Trophoblast cell (in vitro differentiated cells and primary cell): Measurements from ENCODE around the gene CFAP58.
A peak's percentile ranks its signal among the peaks of the same experiment; 100 is the strongest.

Experiments used
- DNase-seq, 2 donors: peaks; one replicate each; pipeline ENCODE4 v3.0.0-alpha.2; 2016
- H2AFZ ChIP-seq: 2 replicates; pipeline ENCODE4 v1.6.1; 2013; ENCODE audit warnings: low read length, moderate library complexity, mild to moderate bottlenecking; ENCODE audit not compliant: insufficient read depth, poor library complexity
- H2AK5ac ChIP-seq: 2 replicates; pipeline ENCODE4 v1.6.1; 2013; ENCODE audit warnings: mild to moderate bottlenecking, low read length
- H2BK120ac ChIP-seq: 2 replicates; pipeline ENCODE4 v1.6.1; 2013; ENCODE audit warnings: low read length, mild to moderate bottlenecking, moderate library complexity; ENCODE audit not compliant: insufficient read depth, poor library complexity
- H2BK12ac ChIP-seq: 2 replicates; pipeline ENCODE4 v1.6.1; 2013; ENCODE audit warnings: mild to moderate bottlenecking, low read length, moderate library complexity
- H2BK5ac ChIP-seq: 2 replicates; pipeline ENCODE4 v1.6.1; 2013; ENCODE audit warnings: low read length, low read depth, moderate library complexity, mild to moderate bottlenecking; ENCODE audit not compliant: poor library complexity
- H3K14ac ChIP-seq: 2 replicates; pipeline ENCODE4 v1.6.1; 2013; ENCODE audit warnings: mild to moderate bottlenecking, low read length
- H3K18ac ChIP-seq: 2 replicates; pipeline ENCODE4 v1.6.1; 2013; ENCODE audit warnings: mild to moderate bottlenecking, low read length
- H3K23ac ChIP-seq: 2 replicates; pipeline ENCODE4 v1.6.1; 2013; ENCODE audit warnings: low read length
- H3K27ac ChIP-seq: 2 replicates; pipeline ENCODE4 v1.5.1; 2013; ENCODE audit warnings: low read depth, mild to moderate bottlenecking, inconsistent platforms, low read length, moderate library complexity
- H3K27me3 ChIP-seq: 2 replicates; pipeline ENCODE4 v1.6.1; 2013; ENCODE audit warnings: inconsistent platforms, mild to moderate bottlenecking, low read length, moderate library complexity; ENCODE audit not compliant: insufficient read depth
- H3K36me3 ChIP-seq, 2 experiments: 1 replicate in 1 of 2; 2 replicates in 1 of 2; pipeline ENCODE4 v1.6.1; 2013; ENCODE audit warnings: low read length in 2 of 2, mild to moderate bottlenecking in 2 of 2, moderate library complexity in 1 of 2; ENCODE audit not compliant: insufficient read depth in 2 of 2, control insufficient read depth in 1 of 2
- H3K4ac ChIP-seq: 2 replicates; pipeline ENCODE4 v1.6.1; 2013; ENCODE audit warnings: low read depth, mild to moderate bottlenecking, low read length, moderate library complexity
- H3K4me1 ChIP-seq, 2 experiments: 1 replicate in 1 of 2; 2 replicates in 1 of 2; pipeline ENCODE4 v1.6.1; 2013; ENCODE audit warnings: low read length in 2 of 2, mild to moderate bottlenecking in 2 of 2, moderate library complexity in 1 of 2; ENCODE audit not compliant: insufficient read depth in 2 of 2, control insufficient read depth in 1 of 2
- H3K4me2 ChIP-seq: 2 replicates; pipeline ENCODE4 v1.6.1; 2013; ENCODE audit warnings: inconsistent platforms, mild to moderate bottlenecking, low read length, moderate library complexity
- H3K4me3 ChIP-seq: 2 replicates; pipeline ENCODE4 v1.5.1; 2013; ENCODE audit warnings: mild to moderate bottlenecking, low read depth, low read length, inconsistent platforms
- H3K79me1 ChIP-seq: one replicate; pipeline ENCODE4 v1.6.1; 2013; ENCODE audit warnings: low read length
- H3K79me2 ChIP-seq: 2 replicates; pipeline ENCODE4 v1.6.1; 2013; ENCODE audit warnings: low read length, mild to moderate bottlenecking; ENCODE audit not compliant: control insufficient read depth, insufficient read depth, poor library complexity
- H3K9ac ChIP-seq: 2 replicates; pipeline ENCODE4 v1.6.1; 2013; ENCODE audit warnings: mild to moderate bottlenecking, low read length
- H3K9me3 ChIP-seq: 2 replicates; pipeline ENCODE4 v1.6.1; 2013; ENCODE audit warnings: low read depth, mild to moderate bottlenecking, control low read depth, inconsistent platforms, low read length; ENCODE audit not compliant: insufficient read depth
- H4K12ac ChIP-seq: 2 replicates; pipeline ENCODE4 v1.6.1; 2013; ENCODE audit warnings: low read depth, mild to moderate bottlenecking, low read length, moderate library complexity
- H4K8ac ChIP-seq: 2 replicates; pipeline ENCODE4 v1.6.1; 2013; ENCODE audit warnings: low read depth, mild to moderate bottlenecking, low read length, moderate library complexity
- H4K91ac ChIP-seq: one replicate; pipeline ENCODE4 v1.6.1; 2013; ENCODE audit warnings: low read depth, mild to moderate bottlenecking, low read length, moderate library complexity
- WGBS: extraction: QIAGEN DNeasy Blood & Tissue Kit; methylation state at CpG from one replicate; pipeline ENCODE4 v1.1.7; 2013; ENCODE audit warnings: missing lambda C conversion rate; ENCODE audit not compliant: insufficient read length, insufficient coverage; ENCODE audit errors: extremely low coverage; 5-methylcytosine and 5-hydroxymethylcytosine counted together

The CFAP58 gene

GRCh38 chr10:104330168-104331110 lies 23.2 kb upstream of the CFAP58 start:
- Histone ChIP-seq H2BK5ac (peak overlapping the region; percentile 94), H2BK120ac (peak overlapping the region; percentile 99), H3K79me1 (peaks cover 44% of the 10 kb centered on the region), H3K36me3 (peaks cover 3 to 8% of the 10 kb centered on the region in 2 experiments), H2AK5ac (peak overlapping the region; percentile 54), H4K91ac (peak overlapping the region; percentile 98), H3K14ac (peak overlapping the region; percentile 90), H2BK12ac (peak overlapping the region; percentile 94), H3K18ac (peak overlapping the region; percentile 93), H3K4ac (peak overlapping the region; percentile 76), H3K27ac (peak overlapping the region; percentile 97), H3K4me1 (peaks cover 64 to 69% of the 10 kb centered on the region in 2 experiments), H3K4me3 (no peak overlapping the region), H3K4me2 (peak overlapping the region; percentile 55), H3K27me3 (no peaks in the 10 kb centered on the region), H3K79me2 (peaks cover 39% of the 10 kb centered on the region), H4K12ac (no peak overlapping the region), H3K9me3 (no peaks in the 10 kb centered on the region), H3K23ac (no peak overlapping the region), H4K8ac (peak overlapping the region; percentile 39), H3K9ac (no peak overlapping the region), H2AFZ (peak overlapping the region; percentile 31)
- no CpG with 5 or more reads among the region's 8 CpGs for WGBS
- peak; percentile 99 for DNase-seq

- no peaks in the 10 kb centered on the region for H3K27me3 ChIP-seq
- WGBS: no CpG with 5 or more reads among the region's 9 CpGs
- peaks cover 68 to 73% of the 10 kb centered on the region in 2 experiments for H3K4me1 ChIP-seq
- H4K12ac ChIP-seq: no peak overlapping the region
- DNase-seq: peak in 1 of 2 donors; percentile 63
- H2BK12ac ChIP-seq: peak overlapping the region; percentile 94
- peak overlapping the region; percentile 93 for H2BK120ac ChIP-seq
- peak overlapping the region; percentile 90 for H2BK5ac ChIP-seq
- no peak overlapping the region for H3K23ac ChIP-seq
- no peaks in the 10 kb centered on the region for H3K9me3 ChIP-seq
- H2AK5ac ChIP-seq: peak overlapping the region; percentile 75
- peaks cover 40% of the 10 kb centered on the region for H3K79me2 ChIP-seq
- peak overlapping the region; percentile 76 for H3K4ac ChIP-seq
- peak overlapping the region; percentile 68 for H4K8ac ChIP-seq
- no peak overlapping the region for H3K9ac ChIP-seq
- peaks cover 0 to 2% of the 10 kb centered on the region in 2 experiments for H3K36me3 ChIP-seq
- peak overlapping the region; percentile 95 for H3K27ac ChIP-seq
- no peak overlapping the region for H2AFZ ChIP-seq
- H4K91ac ChIP-seq: peak overlapping the region; percentile 87
- H3K14ac ChIP-seq: peak overlapping the region; percentile 90
- H3K18ac ChIP-seq: peak overlapping the region; percentile 93
- peak overlapping the region; percentile 41 for H3K4me2 ChIP-seq
- H3K4me3 ChIP-seq: no peak overlapping the region
- H3K79me1 ChIP-seq: peaks cover 44% of the 10 kb centered on the region
These were observed 22.3 kb upstream of the CFAP58 start for GRCh38 chr10:104331208-104331838.

- Histone ChIP-seq H2AFZ (no peak overlapping the region), H3K36me3 (peaks cover 0 to 2% of the 10 kb centered on the region in 2 experiments), H3K79me1 (peaks cover 38% of the 10 kb centered on the region), H3K27me3 (no peaks in the 10 kb centered on the region), H2BK5ac (no peak overlapping the region), H3K27ac (peak overlapping the region; percentile 95), H2BK120ac (no peak overlapping the region), H2AK5ac (peak overlapping the region; percentile 45), H4K12ac (no peak overlapping the region), H4K91ac (no peak overlapping the region), H4K8ac (no peak overlapping the region), H3K4ac (no peak overlapping the region), H3K14ac (no peak overlapping the region), H2BK12ac (peak overlapping the region; percentile 29), H3K4me2 (no peak overlapping the region), H3K4me1 (peaks cover 65 to 66% of the 10 kb centered on the region in 2 experiments), H3K9ac (no peak overlapping the region), H3K4me3 (no peak overlapping the region), H3K79me2 (peaks cover 34% of the 10 kb centered on the region), H3K18ac (no peak overlapping the region), H3K23ac (no peak overlapping the region), H3K9me3 (no peaks in the 10 kb centered on the region)
- WGBS: no CpG with 5 or more reads among the region's 11 CpGs
- peak in 1 of 2 donors; percentile 46 for DNase-seq
These were observed 21.2 kb upstream of the CFAP58 start for GRCh38 chr10:104332243-104333031.
